ENCODE data around the gene PNP.
"Not testable (repeated sequence)": the region's sequence is repeated elsewhere in the genome, so short reads cannot be mapped to it uniquely, and the experiment has no call there.

PNP gene

GRCh38 chr14:20493634-20494033 is 24.4 kb downstream of the PNP start:
- DNase-seq = no peak

- DNase-seq = no peak
Measured at GRCh38 chr14:20494935-20495766, 25.9 kb downstream of the PNP start.

GRCh38 chr14:20498622-20499021 is 29.4 kb downstream of the PNP start:
- no peak for DNase-seq

- no peak for DNase-seq
Measured at GRCh38 chr14:20499108-20499507, 29.9 kb downstream of the PNP start.

- no peak for DNase-seq
Measured at GRCh38 chr14:20499881-20500280, 30.7 kb downstream of the PNP start.

GRCh38 chr14:20501346-20501745 is 32.1 kb downstream of the PNP start:
- no peak for DNase-seq

- DNase-seq = no peak
Measured at GRCh38 chr14:20503898-20504297, 34.7 kb downstream of the PNP start.

GRCh38 chr14:20506276-20506675 is 37.1 kb downstream of the PNP start:
- DNase-seq = not testable (repeated sequence)

- DNase-seq = not testable (repeated sequence)
Measured at GRCh38 chr14:20506752-20507151, 37.5 kb downstream of the PNP start.

GRCh38 chr14:20507537-20507936 is 38.3 kb downstream of the PNP start:
- DNase-seq = not testable (repeated sequence)

GRCh38 chr14:20508367-20508766 is 39.2 kb downstream of the PNP start:
- DNase-seq = no peak

- no peak for DNase-seq
Measured at GRCh38 chr14:20512177-20512905, 43.1 kb downstream of the PNP start.

GRCh38 chr14:20515846-20516245 is 46.6 kb downstream of the PNP start:
- DNase-seq = no peak

- DNase-seq = no peak
Measured at GRCh38 chr14:20516921-20517320, 47.7 kb downstream of the PNP start.

- no peak for DNase-seq
Measured at GRCh38 chr14:20522332-20522731, 53.1 kb downstream of the PNP start.

- DNase-seq = no peak
Measured at GRCh38 chr14:20524027-20524426, 54.8 kb downstream of the PNP start.
